ENCODE results near the gene GOLGA8J.
"Not testable (repeated sequence)": the region's sequence is repeated elsewhere in the genome, so short reads cannot be mapped to it uniquely, and the experiment has no call there.

Gene GOLGA8J

DNA sequence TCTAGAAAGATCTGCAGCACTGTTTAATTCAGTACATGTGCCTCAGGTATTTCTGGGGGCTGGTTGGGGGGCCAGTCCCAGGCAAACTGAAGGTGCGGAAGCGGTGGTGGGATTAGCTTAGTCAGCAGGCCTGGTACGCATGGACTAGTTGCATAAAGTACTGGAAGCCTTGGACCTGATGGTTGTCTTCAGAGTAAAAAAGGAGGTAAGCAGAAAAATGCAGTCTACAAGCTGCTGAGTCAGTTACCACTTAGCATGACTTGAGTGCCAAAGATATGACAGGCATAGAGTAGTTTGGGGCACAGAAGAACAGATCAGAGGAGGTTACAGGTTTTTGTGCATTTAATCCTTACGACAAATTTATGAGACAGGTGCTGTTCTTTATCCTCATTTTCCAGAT lies 19.9 kb upstream of the GOLGA8J start:
- no peak for DNase-seq (ENCODE audit: low spot score)

GRCh38 chr15:30063835-30064546 lies 18.8 kb upstream of the GOLGA8J start:
- in situ Hi-C loops (cut with MboI; ENCODE audit: low pct_unique_long_range_greater_than_20kb, low sequenced_read_pairs, unreplicated experiment) = no loop called here
- DNase-seq (ENCODE audit: low spot score) = no peak

More for the DNA sequence above, 19.9 kb upstream of the GOLGA8J start:
- TF ChIP-seq CTCF (IDR thresholded peaks at IDR 0.05; ENCODE audit: extremely low read depth, insufficient read depth, missing control alignments) = no peak
- in situ Hi-C loops (cut with MboI; ENCODE audit: low pct_unique_long_range_greater_than_20kb, low sequenced_read_pairs, unreplicated experiment) = no loop called here

GRCh38 chr15:30065025-30065801 lies 17.5 kb upstream of the GOLGA8J start:
- no peak for DNase-seq (ENCODE audit: low spot score)
- TF ChIP-seq CTCF (IDR thresholded peaks at IDR 0.05; ENCODE audit: extremely low read depth, insufficient read depth, missing control alignments) = no peak
- in situ Hi-C loops (cut with MboI; ENCODE audit: low pct_unique_long_range_greater_than_20kb, low sequenced_read_pairs, unreplicated experiment) = no loop called here

More at GRCh38 chr15:30063835-30064546, 18.8 kb upstream of the GOLGA8J start:
- no peak for TF ChIP-seq CTCF (IDR thresholded peaks at IDR 0.05; ENCODE audit: extremely low read depth, insufficient read depth, missing control alignments)

GRCh38 chr15:30068326-30068725 lies 14.4 kb upstream of the GOLGA8J start:
- in situ Hi-C loops (cut with MboI; ENCODE audit: low pct_unique_long_range_greater_than_20kb, low sequenced_read_pairs, unreplicated experiment) = no loop called here
- no peak for DNase-seq (ENCODE audit: low spot score)
- TF ChIP-seq CTCF (IDR thresholded peaks at IDR 0.05; ENCODE audit: extremely low read depth, insufficient read depth, missing control alignments) = no peak

- TF ChIP-seq CTCF (IDR thresholded peaks at IDR 0.05; ENCODE audit: extremely low read depth, insufficient read depth, missing control alignments) = no peak
- DNase-seq (ENCODE audit: low spot score) = no peak
- in situ Hi-C loops (cut with MboI; ENCODE audit: low pct_unique_long_range_greater_than_20kb, low sequenced_read_pairs, unreplicated experiment) = no loop called here
Observed at GRCh38 chr15:30072630-30073029, 10.1 kb upstream of the GOLGA8J start.

- TF ChIP-seq CTCF (IDR thresholded peaks at IDR 0.05; ENCODE audit: extremely low read depth, insufficient read depth, missing control alignments) = no peak
- in situ Hi-C loops (cut with MboI; ENCODE audit: low pct_unique_long_range_greater_than_20kb, low sequenced_read_pairs, unreplicated experiment) = no loop called here
- no peak for DNase-seq (ENCODE audit: low spot score)
Observed at GRCh38 chr15:30073915-30074314, 8.8 kb upstream of the GOLGA8J start.

DNA sequence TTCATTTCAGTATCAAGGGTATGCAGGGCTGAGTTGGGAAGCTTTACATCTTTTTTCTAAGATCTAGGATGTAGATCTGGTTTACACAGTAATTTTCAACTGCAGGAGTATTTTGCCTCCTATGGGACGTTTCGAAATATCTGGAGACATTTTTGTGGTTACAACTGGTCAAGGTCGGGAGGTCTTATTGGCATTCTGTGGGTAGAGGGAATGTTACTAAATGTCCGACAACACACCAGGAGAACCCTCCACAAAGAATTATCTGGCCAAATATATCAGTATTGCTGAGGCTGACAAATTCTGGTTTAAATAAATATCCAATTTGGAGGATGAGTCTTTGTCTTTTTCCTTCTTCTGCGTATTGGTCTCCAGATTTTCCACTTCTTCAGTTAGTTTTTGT lies 1.9 kb upstream of the GOLGA8J start:
- in situ Hi-C loops (cut with MboI; ENCODE audit: low pct_unique_long_range_greater_than_20kb, low sequenced_read_pairs, unreplicated experiment); DNase-seq (ENCODE audit: low spot score): not testable (repeated sequence)

DNA sequence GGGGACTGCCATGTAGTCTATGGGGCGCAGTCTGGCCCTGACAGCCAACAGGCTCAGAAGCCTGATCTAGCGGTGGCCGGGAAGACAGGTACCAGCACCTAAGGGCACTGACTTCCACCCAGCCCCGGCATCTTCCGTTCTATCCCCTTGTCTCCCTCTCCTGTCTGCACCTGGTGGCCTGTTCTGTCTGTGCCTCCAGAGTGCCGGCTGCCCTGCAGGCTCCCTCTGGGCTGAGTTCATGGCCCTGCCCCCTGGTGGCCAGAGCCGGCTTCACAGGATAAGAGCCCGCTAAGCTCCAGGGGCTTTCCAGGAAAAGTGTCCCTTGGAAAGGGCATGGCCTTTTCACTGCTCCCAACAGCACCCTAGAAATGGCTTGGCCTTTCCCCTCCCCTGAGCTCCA lies 15.1 kb downstream of the GOLGA8J start:
- DNase-seq (ENCODE audit: low spot score); in situ Hi-C loops (cut with MboI; ENCODE audit: low pct_unique_long_range_greater_than_20kb, low sequenced_read_pairs, unreplicated experiment): not testable (repeated sequence)

GRCh38 chr15:30102890-30103289 lies 20.1 kb downstream of the GOLGA8J start:
- in situ Hi-C loops (cut with MboI; ENCODE audit: low pct_unique_long_range_greater_than_20kb, low sequenced_read_pairs, unreplicated experiment) = not testable (repeated sequence)

GRCh38 chr15:30103941-30104507 lies 21.3 kb downstream of the GOLGA8J start:
- DNase-seq (ENCODE audit: low spot score); in situ Hi-C loops (cut with MboI; ENCODE audit: low pct_unique_long_range_greater_than_20kb, low sequenced_read_pairs, unreplicated experiment): not testable (repeated sequence)

More at GRCh38 chr15:30102890-30103289, 20.1 kb downstream of the GOLGA8J start:
- DNase-seq (ENCODE audit: low spot score) = not testable (repeated sequence)

All from GM13977 (cell line).